Activated CD4-positive, CD25-positive, alpha-beta regulatory T cell treated with anti-CD3 and anti-CD28 coated beads, Interleukin-2, amount 50 U/mL, for 16 hours (primary cell): Measurements from ENCODE around the gene JUP.
"Not testable (repeated sequence)": the region's sequence is repeated elsewhere in the genome, so short reads cannot be mapped to it uniquely, and the experiment has no call there.

ENCODE experiments used
- DNase-seq: peaks from one replicate; pipeline ENCODE4 v3.0.0-alpha.2; 2020; ENCODE audit warnings: low read depth, low spot score

JUP gene

GRCh38 chr17:41781404-41782110 lies 5.0 kb downstream of the JUP start:
- no peak for DNase-seq

- no peak for DNase-seq
Observed at GRCh38 chr17:41779954-41780353, 6.6 kb downstream of the JUP start.

- no peak for DNase-seq
Observed at GRCh38 chr17:41777574-41778188, 8.8 kb downstream of the JUP start.

- no peak for DNase-seq
Observed at GRCh38 chr17:41777157-41777573, 9.3 kb downstream of the JUP start.

- not testable (repeated sequence) for DNase-seq
Observed at GRCh38 chr17:41776262-41776900, 10.1 kb downstream of the JUP start.

- DNase-seq, result no peak
Observed at GRCh38 chr17:41775394-41776226, 10.9 kb downstream of the JUP start.

- DNase-seq, result no peak
Observed at GRCh38 chr17:41773731-41774193, 12.7 kb downstream of the JUP start.

GRCh38 chr17:41773190-41773588 lies 13.3 kb downstream of the JUP start:
- no peak for DNase-seq

GRCh38 chr17:41772586-41773189 lies 13.8 kb downstream of the JUP start:
- DNase-seq, result no peak

GRCh38 chr17:41772218-41772585 lies 14.3 kb downstream of the JUP start:
- DNase-seq, result no peak

- DNase-seq, result no peak
Observed at GRCh38 chr17:41771389-41772206, 14.9 kb downstream of the JUP start.

- DNase-seq, result no peak
Observed at GRCh38 chr17:41769985-41770384, 16.5 kb downstream of the JUP start.

GRCh38 chr17:41769346-41769862 lies 17.1 kb downstream of the JUP start:
- DNase-seq, result no peak

GRCh38 chr17:41768682-41769288 lies 17.7 kb downstream of the JUP start:
- no peak for DNase-seq

GRCh38 chr17:41767324-41768042 lies 19.0 kb downstream of the JUP start:
- DNase-seq, result no peak

- DNase-seq, result no peak
Observed at GRCh38 chr17:41766135-41766534, 20.4 kb downstream of the JUP start.

GRCh38 chr17:41763327-41763726 lies 23.2 kb downstream of the JUP start:
- DNase-seq, result no peak

GRCh38 chr17:41762841-41763240 lies 23.7 kb downstream of the JUP start:
- no peak for DNase-seq

- DNase-seq, result no peak
Observed at GRCh38 chr17:41762391-41762790, 24.1 kb downstream of the JUP start.
